Skeletal muscle satellite cell (primary cell): ENCODE measurements around the gene PCBD1.
"Not testable (repeated sequence)": the region's sequence is repeated elsewhere in the genome, so short reads cannot be mapped to it uniquely, and the experiment has no call there.

Experiments used
- H3K27me3 ChIP-seq: 2 replicates; pipeline ENCODE4 v1.7.0; 2013; ENCODE audit warnings: low read length; ENCODE audit not compliant: control insufficient read depth, insufficient read depth
- H3K36me3 ChIP-seq: 2 replicates; pipeline ENCODE4 v1.7.0; 2013; ENCODE audit warnings: mild to moderate bottlenecking, control low read depth, low read length; ENCODE audit not compliant: insufficient read depth
- H3K4me1 ChIP-seq: 2 replicates; pipeline ENCODE4 v1.7.0; 2013; ENCODE audit warnings: low read length; ENCODE audit not compliant: control insufficient read depth, insufficient read depth
- H3K4me2 ChIP-seq: 2 replicates; pipeline ENCODE4 v1.7.0; 2013; ENCODE audit warnings: mild to moderate bottlenecking, low read length
- H3K4me3 ChIP-seq: 2 replicates; pipeline ENCODE4 v1.7.0; 2013; ENCODE audit warnings: low read length
- H3K9ac ChIP-seq: 2 replicates; pipeline ENCODE4 v1.7.0; 2013; ENCODE audit warnings: mild to moderate bottlenecking, low read depth, low read length, moderate library complexity
- H3K9me3 ChIP-seq: replicated peaks from 2 replicates; pipeline ENCODE4 v1.7.0; 2013; ENCODE audit warnings: mild to moderate bottlenecking, control low read depth, low read length

PCBD1 gene

DNA sequence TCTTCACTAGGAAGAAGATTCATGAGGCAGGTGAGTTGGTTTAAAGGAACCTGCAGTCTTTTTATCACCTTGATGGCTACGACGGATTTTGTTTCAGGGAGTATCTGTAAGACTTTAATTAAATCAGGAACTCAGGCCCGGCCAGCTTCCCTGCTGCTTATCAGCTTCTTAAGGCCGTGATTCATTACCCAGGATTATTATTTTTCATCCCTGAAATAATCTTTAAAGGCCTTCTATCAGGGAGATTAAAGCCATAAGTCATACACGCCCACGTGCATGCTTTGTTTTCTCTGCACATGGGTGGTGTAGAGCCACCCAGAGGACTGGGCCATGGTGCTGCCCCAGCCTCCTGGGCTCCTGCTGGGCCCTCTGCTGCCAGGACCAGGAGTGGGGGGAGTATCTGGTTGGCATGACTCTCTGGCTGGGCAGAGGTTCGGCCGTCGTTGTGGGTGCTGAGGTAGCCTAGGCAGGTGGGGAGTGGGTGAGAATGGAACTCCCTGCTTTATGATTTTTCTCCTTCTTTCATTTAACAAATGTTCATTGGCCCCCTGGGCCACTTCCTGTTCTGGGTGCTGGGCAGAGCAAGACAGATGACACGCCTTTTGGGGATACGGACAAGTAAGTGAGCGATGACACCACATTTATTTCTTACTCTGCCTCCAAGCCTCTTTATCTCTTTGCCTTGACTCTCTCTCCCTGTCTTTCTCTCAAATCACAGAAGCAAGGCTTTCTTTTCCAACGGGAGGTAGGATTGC lies 39.0 kb upstream of the PCBD1 start:
- no peaks in the 10 kb centered on the region for H3K36me3 ChIP-seq
- no peak overlapping the region for H3K9ac ChIP-seq
- H3K4me2 ChIP-seq, result no peak overlapping the region
- no peak overlapping the region for H3K4me3 ChIP-seq
- peaks cover 3% of the 10 kb centered on the region for H3K4me1 ChIP-seq
- no peaks in the 10 kb centered on the region for H3K9me3 ChIP-seq
- H3K27me3 ChIP-seq, result peaks cover 66% of the 10 kb centered on the region

DNA sequence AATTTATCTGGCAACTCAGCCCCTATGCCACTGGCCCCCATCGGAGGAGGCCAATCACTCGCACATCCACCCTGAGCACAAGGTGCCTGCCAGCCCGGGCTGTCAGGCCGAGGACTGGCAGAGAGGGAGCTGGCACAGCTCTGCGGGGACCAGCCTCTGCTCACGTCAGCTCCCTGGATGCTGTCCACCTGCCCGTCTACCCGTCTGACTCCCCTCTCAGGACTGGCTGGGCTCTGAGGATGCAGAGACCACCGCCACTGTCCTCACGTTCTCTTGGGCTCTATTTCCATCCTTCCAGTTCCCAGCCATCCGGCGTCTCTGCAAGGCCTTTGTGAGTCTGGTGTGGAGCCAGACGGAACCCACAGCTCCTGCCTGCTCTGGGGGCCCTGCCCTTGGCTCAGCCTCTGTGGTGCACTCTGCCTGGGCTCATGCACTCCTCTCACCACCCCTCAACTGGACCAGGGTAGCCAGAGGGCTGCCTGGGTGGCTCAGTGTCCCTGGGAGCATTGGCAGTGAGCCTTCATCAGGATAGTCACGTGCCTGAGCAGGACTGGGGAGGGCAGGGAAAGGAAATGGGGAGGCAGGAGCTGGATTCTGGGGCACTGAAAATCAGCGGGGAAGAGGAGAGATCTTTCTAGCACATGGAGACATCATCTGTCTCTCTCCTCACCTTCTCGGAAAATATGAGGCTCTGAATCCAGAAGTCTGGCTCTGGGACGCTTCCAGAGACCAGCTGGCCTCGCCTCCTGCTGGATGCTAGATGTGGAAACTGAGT lies 38.0 kb upstream of the PCBD1 start:
- H3K4me3 ChIP-seq, result no peak overlapping the region
- H3K9me3 ChIP-seq, result no peaks in the 10 kb centered on the region
- H3K36me3 ChIP-seq, result no peaks in the 10 kb centered on the region
- no peak overlapping the region for H3K4me2 ChIP-seq
- H3K4me1 ChIP-seq, result peaks cover 3% of the 10 kb centered on the region
- H3K9ac ChIP-seq, result no peak overlapping the region
- H3K27me3 ChIP-seq, result peaks cover 66% of the 10 kb centered on the region

DNA sequence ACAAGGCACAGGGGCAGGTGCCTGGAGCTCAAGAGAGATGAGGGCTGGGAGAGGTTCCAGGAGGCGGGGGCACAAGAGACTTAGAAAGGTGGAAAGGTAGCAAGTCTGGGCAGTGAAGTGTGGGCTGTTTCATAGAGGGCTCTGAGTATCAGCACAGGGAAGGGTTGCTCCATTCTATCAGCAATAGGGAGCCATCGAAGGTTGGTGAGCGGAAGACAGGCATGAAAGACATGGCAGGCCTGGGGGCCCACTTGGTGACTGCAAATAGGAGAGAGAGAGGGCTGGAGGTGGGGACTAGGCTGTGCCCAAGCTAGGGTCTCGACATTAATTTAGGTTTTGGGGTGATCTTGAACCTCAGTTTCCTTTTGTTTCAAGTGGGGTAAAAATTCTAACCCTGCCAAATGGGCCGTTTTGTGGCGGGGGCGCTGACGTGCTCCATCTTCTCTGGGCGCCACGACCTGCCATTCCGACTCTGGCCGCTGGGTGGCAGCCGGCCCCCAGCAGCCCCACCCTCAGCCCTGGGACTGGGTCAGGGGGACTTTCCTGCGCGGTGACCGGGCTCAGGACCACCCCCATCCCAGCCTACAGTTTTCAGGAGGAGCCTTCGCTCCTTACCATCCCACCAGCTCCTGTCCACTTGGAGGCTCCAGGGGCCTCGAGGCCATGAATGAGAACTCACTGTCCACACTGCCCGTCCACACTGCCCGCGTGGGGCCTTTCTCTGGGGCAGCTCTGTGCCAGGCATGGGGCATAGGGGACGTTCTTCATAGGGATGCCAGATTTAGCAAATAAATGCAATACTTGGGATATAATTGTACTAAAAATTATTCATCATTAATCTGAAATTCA lies 37.2 kb upstream of the PCBD1 start:
- Histone ChIP-seq H3K27me3 (peaks cover 66% of the 10 kb centered on the region), H3K4me1 (peaks cover 3% of the 10 kb centered on the region), H3K9ac (no peak overlapping the region), H3K36me3 (no peaks in the 10 kb centered on the region), H3K9me3 (no peaks in the 10 kb centered on the region), H3K4me3 (no peak overlapping the region), H3K4me2 (no peak overlapping the region)

DNA sequence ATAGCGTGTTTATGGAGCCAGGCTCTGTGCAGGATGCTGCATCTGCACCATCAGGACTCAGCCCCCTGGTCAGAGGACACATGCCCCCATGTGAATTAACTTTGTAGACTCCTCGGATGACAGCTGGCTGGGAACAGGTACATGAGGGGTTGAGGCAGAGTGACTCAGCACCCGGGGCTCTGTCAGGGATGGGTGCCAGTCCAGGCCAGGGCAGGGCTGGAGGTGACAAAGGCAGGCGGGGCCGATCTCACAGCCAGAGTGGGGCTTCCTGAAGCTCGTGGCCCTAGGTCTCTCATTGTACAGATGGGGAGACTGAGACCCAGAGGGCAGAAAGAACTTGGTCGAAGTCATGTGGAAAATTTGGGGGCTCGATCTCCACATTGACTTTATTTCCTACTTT lies 35.3 kb upstream of the PCBD1 start:
- H3K9ac ChIP-seq, result no peak overlapping the region
- peaks cover 66% of the 10 kb centered on the region for H3K27me3 ChIP-seq
- H3K4me1 ChIP-seq, result peaks cover 3% of the 10 kb centered on the region
- no peak overlapping the region for H3K4me2 ChIP-seq
- no peaks in the 10 kb centered on the region for H3K9me3 ChIP-seq
- no peaks in the 10 kb centered on the region for H3K36me3 ChIP-seq
- no peak overlapping the region for H3K4me3 ChIP-seq

DNA sequence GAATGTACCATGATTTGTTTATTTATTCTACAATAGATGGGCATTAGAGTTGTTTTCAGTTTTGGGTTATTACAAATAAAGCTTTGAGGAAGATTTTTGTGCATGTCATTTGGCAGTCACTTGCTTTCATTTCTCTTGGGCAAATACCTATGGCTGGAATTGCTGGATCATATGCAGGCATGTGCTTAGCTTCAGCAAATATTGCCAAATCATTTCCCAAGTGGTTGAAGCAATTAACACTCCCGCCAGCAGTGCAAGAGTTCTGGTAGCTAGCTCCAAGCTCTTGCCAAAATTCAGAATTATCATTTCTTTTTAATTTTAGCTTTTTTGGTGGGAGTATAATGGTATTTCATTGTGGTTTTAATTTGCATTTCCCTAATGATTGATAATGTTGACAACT lies 32.9 kb upstream of the PCBD1 start:
- Histone ChIP-seq H3K4me2 (no peak overlapping the region), H3K27me3 (peaks cover 64% of the 10 kb centered on the region), H3K9me3 (no peaks in the 10 kb centered on the region), H3K36me3 (no peaks in the 10 kb centered on the region), H3K4me1 (no peaks in the 10 kb centered on the region), H3K9ac (no peak overlapping the region), H3K4me3 (no peak overlapping the region)

DNA sequence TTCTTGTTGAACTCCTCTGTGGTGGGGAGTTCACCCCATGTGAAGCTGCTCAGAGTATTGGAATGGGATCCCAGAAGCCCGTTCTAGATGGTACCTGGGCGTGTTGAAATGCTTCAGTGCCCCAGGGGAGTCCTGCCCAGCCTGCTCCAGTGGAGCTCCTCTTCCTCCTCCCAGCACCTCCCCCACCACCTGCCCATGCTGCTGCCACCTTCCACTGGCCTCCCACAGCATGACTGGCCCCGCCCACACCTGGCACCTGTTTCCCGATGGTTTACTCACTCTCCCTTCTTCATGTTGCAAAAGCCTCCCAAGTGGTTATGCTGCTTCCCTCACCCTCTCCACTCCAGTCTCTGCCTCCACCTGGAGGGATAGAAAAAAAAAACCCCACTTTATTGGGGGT lies 32.2 kb upstream of the PCBD1 start:
- Histone ChIP-seq H3K4me3 (no peak overlapping the region), H3K9ac (no peak overlapping the region), H3K4me1 (no peaks in the 10 kb centered on the region), H3K9me3 (no peaks in the 10 kb centered on the region), H3K36me3 (no peaks in the 10 kb centered on the region), H3K27me3 (peaks cover 71% of the 10 kb centered on the region), H3K4me2 (no peak overlapping the region)

DNA sequence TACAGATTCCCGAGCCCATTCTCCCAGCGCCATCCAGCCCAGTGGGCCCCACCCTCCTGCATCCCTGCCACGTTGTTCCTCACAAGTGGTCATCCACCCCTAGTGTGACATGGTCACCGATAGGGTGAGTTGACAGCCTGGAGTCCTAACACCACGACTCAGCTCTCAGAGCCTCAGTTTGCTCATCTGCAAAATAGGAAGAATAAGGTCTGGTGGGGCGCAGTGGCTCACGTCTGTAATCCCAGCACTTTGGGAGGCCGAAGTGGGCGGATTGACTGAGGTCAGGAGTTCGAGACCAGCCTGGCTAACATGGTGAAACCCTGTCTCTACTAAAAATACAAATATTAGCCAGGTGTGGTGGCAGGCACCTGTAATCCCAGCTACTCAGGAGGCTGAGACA lies 31.5 kb upstream of the PCBD1 start:
- not testable (repeated sequence) for H3K4me3 ChIP-seq, H3K36me3 ChIP-seq, H3K9me3 ChIP-seq, H3K4me2 ChIP-seq, H3K9ac ChIP-seq, H3K4me1 ChIP-seq
- peaks cover 71% of the 10 kb centered on the region for H3K27me3 ChIP-seq

DNA sequence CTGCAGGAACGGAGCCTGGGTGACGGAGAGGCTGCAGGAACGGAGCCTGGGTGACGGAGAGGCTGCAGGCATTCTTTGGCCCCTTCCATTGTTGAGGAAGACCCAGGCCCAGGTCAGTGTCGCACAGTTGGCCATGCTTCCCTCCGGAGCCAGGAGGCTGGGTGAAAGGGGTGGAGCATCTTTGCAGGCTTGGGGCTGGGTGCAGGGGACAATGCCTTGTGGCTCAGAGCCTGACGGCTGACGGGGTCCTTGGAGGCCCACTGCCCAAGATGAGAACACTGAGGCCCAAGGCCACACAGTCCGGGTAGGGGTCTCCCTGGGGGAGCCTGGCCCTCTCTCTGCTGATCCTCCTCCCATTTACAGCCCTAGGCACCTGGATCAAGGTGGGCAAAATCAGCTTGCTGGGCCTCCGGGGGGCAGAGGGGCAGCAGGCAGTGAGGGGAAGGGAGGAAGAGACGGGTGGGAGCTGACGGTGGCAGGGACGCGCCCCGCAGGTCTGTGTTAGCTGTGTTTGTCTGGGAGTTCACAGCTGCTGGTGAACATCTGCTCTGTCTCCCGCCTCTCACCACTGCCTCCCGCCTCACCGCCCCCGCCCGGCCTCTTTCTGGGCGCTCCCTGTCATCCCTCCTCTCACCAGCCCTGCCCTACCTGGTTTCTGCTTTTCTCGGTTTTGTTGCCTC lies 30.6 kb upstream of the PCBD1 start:
- no peaks in the 10 kb centered on the region for H3K36me3 ChIP-seq
- no peaks in the 10 kb centered on the region for H3K9me3 ChIP-seq
- no peak overlapping the region for H3K9ac ChIP-seq
- H3K4me1 ChIP-seq, result no peaks in the 10 kb centered on the region
- H3K4me2 ChIP-seq, result no peak overlapping the region
- H3K4me3 ChIP-seq, result no peak overlapping the region
- peaks cover 74% of the 10 kb centered on the region for H3K27me3 ChIP-seq

DNA sequence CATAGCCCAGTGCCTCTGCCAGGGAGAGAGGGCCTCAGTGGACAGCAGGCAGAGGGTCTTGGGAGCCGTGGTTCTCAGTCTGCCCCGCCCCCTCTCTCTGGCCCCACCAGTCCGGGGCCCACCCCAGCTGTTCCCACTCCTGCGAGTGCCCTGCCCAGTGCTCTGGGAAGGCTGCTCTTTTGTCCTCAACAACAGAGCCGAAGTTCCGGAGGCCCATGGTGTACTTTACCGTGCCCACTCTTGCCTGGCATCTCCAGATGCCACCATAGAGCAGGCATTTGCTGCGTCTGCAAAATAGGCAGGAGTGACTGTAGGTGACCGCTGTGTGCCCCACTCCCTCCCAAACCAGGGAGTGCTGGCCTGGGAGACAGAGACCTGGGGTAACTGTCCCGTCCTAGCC lies 29.3 kb upstream of the PCBD1 start:
- H3K27me3 ChIP-seq, result peaks cover 84% of the 10 kb centered on the region
- H3K4me1 ChIP-seq, result no peaks in the 10 kb centered on the region
- no peak overlapping the region for H3K4me2 ChIP-seq
- H3K4me3 ChIP-seq, result no peak overlapping the region
- H3K9me3 ChIP-seq, result no peaks in the 10 kb centered on the region
- no peak overlapping the region for H3K9ac ChIP-seq
- no peaks in the 10 kb centered on the region for H3K36me3 ChIP-seq

DNA sequence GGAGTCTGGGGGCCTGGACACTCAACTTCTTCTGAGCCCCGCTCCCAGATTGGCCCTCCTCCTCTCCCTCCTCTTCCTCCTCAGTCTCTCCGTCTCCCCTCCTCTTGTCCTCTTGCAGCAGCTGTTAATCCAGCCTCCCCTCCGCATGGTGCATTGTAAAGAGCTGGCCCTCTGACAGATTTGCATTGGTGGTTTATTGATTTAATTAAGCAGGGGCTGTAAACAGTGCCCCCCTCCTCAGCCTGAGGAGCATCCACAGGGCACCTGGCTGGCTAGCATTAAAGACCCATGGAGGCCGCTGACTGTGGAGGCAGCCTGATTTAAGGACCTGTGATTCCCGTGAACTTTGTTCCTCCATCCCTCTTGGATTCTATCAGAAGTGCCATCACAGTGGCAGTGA lies 28.9 kb upstream of the PCBD1 start:
- Histone ChIP-seq H3K9ac (no peak overlapping the region), H3K9me3 (no peaks in the 10 kb centered on the region), H3K36me3 (no peaks in the 10 kb centered on the region), H3K4me3 (no peak overlapping the region), H3K4me2 (no peak overlapping the region), H3K27me3 (peaks cover 83% of the 10 kb centered on the region), H3K4me1 (no peaks in the 10 kb centered on the region)

DNA sequence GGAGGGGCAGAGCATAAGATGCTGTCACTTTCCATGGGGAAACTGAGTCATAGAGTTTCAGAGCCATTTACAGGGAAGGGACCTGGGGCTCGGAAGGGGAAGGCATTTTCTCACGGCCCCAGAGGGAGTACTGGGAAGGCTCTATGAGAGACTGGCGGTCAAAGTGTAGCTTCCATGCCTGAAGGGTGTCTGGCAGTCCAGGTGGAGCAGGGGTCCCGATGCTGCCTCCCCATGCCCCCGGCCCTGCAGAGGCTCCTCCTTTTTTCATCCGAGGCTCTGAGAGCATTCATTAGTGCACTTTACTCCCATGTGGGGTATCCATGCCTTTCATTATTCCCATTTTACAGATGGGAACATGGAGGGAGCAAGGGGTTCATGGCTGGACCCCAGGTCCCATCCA lies 27.9 kb upstream of the PCBD1 start:
- Histone ChIP-seq H3K4me2 (no peak overlapping the region), H3K9me3 (no peaks in the 10 kb centered on the region), H3K27me3 (peaks cover 80% of the 10 kb centered on the region), H3K9ac (no peak overlapping the region), H3K36me3 (no peaks in the 10 kb centered on the region), H3K4me1 (no peaks in the 10 kb centered on the region), H3K4me3 (no peak overlapping the region)
